Middle frontal gyrus (tissue), 1 donor: Measurements from ENCODE around the gene PRICKLE2.

Experiments
- DNase-seq: peaks from one replicate; pipeline ENCODE4 v3.0.0-alpha.2; 2015; ENCODE audit warnings: low spot score; ENCODE audit errors: extremely low spot score

Gene PRICKLE2

DNA sequence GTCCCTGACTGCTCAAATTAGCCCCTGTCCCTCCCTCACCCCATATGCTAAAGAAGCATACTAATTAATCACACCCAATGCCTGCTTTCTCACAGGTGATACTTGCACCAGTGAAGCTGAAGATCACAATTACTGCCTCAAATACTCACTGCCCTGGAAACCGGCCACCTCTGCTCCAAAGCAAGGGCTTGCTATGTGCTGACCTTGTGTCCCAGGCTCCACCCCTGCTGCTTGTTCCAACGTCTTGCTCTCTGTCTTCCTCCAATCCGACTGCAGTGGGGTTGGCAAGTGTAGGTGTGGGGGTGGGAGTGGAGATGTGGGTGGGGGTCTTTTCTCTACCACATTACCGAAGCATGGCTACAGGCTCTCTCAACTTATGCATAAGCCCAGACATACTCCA, 146.3 kb downstream of the PRICKLE2 start:
- DNase-seq, result no peak

DNA sequence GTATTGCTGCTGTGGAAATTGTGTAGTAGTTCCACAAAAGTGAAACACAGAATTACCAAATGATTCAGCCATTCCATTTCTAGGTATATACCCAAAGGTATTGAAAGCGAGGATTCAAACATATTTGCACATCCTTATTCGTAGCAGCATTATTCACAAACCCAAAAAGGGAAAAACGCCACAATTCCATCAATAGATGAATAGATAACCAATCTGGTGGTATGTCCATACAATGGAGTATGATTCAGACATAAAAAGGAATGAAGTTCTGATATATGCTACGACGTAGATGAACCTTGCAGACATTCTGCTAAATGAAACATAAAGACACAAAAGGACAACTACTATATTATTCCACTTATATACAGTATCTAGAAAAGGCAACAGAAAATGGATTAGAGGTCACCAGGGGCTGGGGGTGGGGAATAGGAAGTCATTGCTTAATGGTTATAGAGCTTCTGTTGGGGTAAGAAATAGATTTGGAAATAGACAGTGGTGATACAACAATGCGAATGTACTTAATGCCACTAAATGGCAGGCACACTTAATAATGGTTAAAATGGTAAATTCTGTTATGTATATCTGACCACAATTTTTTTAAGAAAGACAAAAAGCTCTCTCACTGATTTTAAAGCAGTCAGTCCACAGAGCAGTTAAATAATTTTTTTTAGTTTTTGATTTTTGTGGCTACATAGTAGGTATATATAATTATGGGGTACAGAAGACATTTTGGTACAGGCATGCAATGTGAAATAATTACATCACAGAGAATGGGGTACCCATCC, 150.2 kb downstream of the PRICKLE2 start:
- no peak for DNase-seq

GRCh38 chr3:64074060-64074459, 151.2 kb downstream of the PRICKLE2 start:
- no peak for DNase-seq

DNA sequence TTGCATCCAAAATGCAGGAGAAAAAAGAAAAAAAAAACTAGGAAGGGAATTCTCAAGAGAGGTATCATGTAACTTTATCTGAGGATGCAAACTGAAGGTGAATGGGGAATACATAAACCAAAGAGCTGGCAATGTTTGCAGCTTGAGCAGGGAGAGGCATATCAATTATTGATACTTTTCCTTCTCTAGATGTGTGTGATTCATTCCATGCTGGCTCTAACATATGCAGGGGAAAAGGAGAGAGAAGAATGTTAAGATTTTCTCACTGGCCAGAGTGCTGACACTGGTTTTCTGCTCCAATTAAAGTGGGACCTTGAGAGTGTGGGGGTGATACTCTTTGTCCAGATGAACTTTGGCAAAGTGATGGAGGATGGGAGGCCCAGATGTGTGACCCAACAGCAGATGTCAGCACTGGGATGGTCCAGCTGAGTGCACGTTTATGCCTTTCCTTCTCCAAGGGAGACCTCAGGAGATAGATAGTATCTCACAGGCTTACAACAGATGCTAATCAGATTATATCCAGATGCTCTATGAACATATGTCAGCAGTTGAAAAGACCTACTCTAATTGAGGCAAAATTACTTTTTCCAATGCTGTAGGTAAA, 152.0 kb downstream of the PRICKLE2 start:
- DNase-seq, result no peak

GRCh38 chr3:64072126-64072525, 153.1 kb downstream of the PRICKLE2 start:
- DNase-seq, result no peak

GRCh38 chr3:64070704-64071103, 154.6 kb downstream of the PRICKLE2 start:
- no peak for DNase-seq

DNA sequence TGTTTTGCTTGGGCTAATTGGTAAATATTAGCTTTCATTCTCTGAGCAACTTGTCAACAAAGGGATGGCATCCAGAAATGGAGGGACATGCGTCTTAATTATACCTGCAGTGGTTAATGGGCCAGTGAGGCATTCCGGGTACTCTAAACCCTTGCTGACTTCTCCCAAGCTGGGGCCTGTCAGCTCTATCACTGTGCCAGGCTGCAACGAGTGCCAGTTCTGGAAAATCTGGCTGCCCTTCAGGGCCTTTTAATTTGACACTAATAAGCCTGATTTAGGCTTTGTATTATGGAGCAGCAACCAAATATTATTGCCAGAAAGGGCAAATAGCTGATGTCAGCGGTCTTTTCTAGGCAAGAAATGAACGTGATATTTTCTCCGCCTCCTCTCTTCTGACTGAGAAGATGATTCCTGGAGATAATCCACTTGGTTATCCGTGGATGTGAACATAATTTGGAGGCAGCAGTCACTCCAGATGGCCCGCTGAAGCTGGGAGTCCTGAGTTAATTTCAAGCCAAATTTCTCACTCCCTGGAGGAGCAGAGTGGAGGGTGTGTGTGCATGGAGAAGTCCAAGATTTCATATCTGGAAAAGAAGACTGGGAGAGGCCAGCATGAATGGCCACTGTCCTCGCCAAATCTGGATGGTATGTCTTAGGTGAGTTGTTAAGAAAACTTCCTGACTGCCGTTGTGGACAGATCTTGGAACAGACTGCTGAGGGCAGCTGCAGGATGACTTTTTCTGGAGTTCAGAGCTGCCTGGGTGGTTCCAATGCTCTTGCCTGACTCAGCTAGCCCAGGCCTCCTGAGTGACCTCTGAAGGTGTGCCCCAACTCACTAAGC, 157.5 kb downstream of the PRICKLE2 start:
- no peak for DNase-seq

- no peak for DNase-seq
These were observed 160.5 kb downstream of the PRICKLE2 start for GRCh38 chr3:64064804-64065203.

GRCh38 chr3:64063983-64064438, 161.3 kb downstream of the PRICKLE2 start:
- no peak for DNase-seq

DNA sequence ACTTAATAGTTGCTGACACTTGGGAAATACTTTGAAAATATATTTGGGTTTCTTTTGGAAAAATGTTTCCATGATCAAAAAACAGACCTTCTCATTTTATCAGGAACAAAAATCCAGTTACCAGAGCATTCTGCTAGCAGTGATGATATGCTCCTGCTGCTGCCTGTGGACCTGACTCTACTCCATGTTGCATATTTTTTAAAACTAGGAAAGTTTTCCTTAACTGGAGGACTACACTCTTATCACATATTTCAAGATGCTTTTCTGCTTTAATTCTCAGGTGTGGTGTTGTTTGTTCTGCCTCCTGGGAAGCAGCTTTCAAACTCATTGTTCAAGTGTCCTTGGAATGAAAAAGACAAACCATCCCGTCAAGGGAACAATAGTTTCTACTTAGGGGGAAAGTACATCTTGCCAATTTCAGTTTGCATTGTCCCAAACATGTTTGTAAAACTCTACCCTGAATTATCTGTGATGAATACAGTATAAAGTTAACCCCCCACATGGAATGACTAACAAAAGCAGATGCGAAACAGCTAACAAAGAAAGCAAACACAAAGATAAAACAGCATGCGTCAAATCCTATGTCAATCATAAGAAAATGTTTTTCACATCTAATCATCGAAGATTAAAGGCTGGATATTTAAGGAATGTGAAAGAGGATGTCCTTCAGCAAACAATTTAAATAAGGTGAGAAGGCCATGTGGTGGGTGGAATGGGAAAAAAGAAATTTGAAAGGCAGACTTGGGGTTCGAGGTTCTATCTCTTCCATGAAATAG, 161.9 kb downstream of the PRICKLE2 start:
- DNase-seq, result no peak

DNA sequence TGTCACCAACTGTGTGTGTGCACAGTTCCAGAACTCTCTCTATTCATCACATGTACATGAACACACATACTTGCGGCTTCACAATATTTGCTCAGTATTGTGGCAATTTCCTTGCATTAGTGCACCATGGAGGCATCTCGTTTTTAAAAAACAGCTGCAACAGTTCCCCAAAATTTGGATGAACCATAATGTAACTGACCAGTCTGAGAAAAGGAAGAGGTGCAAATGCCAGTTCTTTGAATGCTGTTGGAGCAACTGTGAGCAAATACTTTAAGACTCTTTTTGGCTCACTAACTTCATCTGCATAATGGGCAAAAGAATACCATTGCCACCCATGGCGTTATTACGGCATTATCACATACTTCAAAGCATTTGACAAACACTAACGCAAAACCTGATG, 163.6 kb downstream of the PRICKLE2 start:
- DNase-seq, result no peak

DNA sequence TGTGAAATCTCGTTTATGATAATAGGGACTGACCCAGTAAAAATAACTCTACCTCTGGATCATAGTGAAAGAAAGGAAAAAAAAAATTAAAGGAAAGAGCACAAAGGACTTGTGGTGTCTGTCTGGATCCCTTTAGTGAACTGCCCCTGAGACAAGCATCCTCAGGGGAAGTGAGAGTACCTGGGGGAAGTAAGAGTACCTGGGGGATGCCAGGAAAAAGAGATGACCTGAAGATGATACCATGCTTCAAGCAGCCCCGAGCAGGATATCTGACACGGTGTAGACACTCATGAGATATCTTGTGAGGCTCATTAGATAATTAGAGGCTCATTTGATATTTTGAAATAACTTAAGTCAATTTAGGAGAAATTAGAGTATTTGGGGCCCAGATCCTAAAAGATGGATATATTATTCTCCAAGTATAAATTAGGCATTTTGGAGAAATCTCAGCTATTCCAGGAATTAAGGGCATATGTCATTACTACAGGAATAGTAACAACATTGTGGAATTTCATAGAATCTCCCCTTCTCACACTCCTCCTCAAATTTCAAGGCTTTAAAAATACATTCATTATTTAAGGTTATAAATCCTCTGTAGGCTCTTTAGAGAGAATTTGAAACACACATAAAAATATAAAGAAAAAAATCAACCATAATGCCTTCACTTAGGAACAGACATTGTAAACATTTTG, 165.6 kb downstream of the PRICKLE2 start:
- no peak for DNase-seq

DNA sequence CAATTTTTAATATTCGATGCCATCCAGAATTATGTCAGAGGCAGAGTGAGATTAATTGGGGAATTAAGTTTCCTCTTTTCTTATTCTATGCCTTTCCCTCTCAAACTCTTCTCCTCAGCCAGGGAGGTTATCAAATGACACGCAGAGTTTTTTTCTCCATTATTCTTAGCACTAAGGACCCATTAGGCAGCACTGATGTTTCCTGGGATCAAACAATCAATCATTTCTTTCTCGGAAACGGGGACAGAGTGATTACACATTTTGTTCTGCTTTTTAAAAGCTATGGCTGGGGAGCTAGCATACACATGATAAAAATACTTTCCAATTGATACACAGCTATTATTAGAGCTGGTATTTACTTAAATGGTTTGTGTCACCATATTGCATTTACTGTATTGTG, 166.7 kb downstream of the PRICKLE2 start:
- DNase-seq, result no peak

GRCh38 chr3:64057231-64057630, 168.0 kb downstream of the PRICKLE2 start:
- no peak for DNase-seq

DNA sequence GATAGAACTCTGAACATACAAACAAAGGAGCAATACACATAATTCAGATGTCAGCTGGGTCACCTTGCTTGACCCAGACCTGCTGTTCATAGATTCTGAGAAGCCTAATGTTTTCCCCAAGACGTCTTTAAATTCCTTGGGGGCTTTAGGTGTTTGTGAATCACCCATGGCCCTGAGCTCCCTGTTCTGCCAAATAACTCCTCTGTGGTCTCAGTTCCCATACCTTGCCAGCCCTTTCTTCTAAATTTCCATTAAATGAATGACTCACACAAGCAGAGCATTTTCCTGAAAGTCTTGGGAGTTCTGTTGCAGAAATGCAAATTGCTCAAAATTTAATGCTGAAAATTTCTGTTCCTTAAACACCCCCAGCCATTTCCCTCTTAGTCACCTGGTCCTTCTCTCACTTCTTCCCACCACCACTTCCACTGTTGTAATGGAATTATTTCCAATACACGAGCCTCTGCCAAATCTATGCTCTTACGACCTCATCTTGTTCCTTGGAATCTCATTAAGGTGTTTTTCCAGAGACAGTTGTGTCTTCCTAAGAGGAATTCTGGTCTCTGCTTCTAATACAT, 168.6 kb downstream of the PRICKLE2 start:
- DNase-seq, result no peak

DNA sequence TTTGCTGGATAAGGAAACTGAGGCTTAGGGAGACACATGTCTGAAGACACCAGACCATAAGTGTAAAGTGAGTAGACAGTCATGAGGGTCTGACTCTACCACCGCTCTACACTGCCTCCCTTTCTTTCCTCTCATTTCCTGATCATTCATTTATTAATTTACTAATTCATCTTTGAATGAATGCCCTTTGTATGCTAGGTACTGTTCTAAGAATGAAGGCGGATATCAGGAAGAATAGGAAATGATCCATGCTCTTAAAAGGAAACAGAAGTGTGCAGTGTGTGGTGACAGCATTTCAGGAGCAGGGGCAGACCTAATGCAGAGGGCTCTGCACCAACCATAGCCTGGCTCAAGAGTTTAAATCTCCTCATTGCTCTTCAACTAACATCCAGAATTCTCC, 170.2 kb downstream of the PRICKLE2 start:
- no peak for DNase-seq

- DNase-seq, result no peak
These were observed 170.8 kb downstream of the PRICKLE2 start for GRCh38 chr3:64054488-64054887.

GRCh38 chr3:64053581-64053980, 171.7 kb downstream of the PRICKLE2 start:
- DNase-seq, result no peak

DNA sequence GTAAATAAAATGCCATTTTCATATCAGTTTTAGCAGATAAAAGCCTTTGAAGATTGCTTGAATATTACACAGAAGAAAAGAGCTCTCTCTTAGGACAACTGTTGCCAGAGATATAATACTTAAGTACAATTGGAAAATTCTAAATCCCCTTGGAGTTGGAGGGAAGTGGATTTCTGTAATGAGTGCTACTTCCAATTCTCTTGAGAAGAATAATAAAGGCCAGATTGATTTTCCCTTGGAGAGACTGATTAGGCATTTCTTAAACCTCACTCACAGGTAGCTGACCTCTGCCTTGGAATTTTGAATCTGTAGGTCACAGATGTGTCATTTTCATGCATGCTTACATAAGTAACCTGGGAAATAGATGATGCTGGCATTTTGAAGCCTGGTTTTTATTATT, 172.1 kb downstream of the PRICKLE2 start:
- DNase-seq, result no peak

- no peak for DNase-seq
These were observed 175.4 kb downstream of the PRICKLE2 start for GRCh38 chr3:64049832-64050231.
